Measurements from ENCODE around the gene NUDT1. TPM values are rescaled to one million over a fixed set of nuclear protein-coding genes. Genes with fewer than 3 reads are reported as not detected.

Gene NUDT1
- total RNA-seq, 2 experiments from 2014 or later: 88.4 to 117 TPM

DNA sequence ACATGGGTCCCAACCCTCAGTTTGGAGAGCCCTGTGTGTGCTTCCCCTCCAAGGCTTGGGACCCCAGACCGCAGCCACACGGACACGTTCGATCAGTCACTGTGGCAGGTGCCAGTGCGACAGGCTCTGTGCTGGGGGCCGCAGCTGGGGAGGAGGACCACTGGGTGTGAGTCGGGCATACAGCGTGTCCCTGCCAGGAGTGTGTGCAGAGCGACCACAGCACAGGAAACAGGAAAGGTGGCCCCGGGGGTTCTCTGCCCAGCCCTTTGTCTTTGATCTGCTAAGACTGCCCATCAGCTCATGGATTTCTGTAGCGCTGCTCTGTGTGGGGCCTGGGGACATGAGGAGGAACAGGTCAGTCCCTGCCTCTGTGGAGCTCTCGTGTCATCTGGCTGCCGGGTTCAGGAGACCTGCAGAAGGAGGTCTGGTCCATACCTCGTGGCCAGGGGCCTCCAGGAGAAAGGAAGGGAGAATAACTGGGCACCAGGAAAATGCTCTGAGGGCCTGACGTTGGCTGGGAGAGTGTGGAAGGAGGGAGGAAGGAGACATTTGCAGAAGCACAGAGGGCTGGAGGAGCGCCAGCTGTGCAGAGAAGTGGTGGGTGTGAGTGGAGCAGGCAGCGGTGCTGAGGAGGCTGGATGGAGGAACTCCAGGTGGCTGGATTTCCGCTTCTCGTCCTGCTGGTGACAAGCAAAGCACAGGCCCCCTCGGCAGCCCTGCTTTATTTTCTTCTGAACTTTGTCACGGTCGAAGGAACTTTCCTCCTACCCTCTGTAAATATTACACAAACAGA lies 4.1 kb downstream of the NUDT1 start:
- H3K4me2 ChIP-seq (ENCODE audit: low read length): no peak overlapping the region
- peaks cover 15% of the 10 kb centered on the region for H3K4me1 ChIP-seq (ENCODE audit: insufficient read depth, low read length, poor library complexity, severe bottlenecking)
- CTCF ChIA-PET (ENCODE audit: unreplicated experiment): no interaction called here
- H3K9me2 ChIP-seq (ENCODE audit: insufficient read depth, low read length): no peaks in the 10 kb centered on the region
- TF ChIP-seq CTCF (conservative IDR thresholded peaks at IDR 0.05; ENCODE audit: low read length): no peak
- TF ChIP-seq EZH2phosphoT487 (IDR thresholded peaks at IDR 0.05; ENCODE audit: borderline replicate concordance, low read depth, low read length): no peak
- no peak for DNase-seq (ENCODE audit: low spot score)
- H3K79me2 ChIP-seq (ENCODE audit: insufficient read depth, low read depth, low read length): peaks cover 9% of the 10 kb centered on the region
- no peak overlapping the region for H2AFZ ChIP-seq (ENCODE audit: low read length)
- no peaks in the 10 kb centered on the region for H3K9me3 ChIP-seq (ENCODE audit: low read length)
- H4K20me1 ChIP-seq (ENCODE audit: insufficient read depth, low read length): 0 out of 2 replicates have a peak, but pooled peaks cover 5% of the 10 kb centered on the region
- no peak overlapping the region for H3K4me3 ChIP-seq (ENCODE audit: low read depth, low read length, poor library complexity, severe bottlenecking)
- POLR2A ChIA-PET: no interaction called here
- H3K27ac ChIP-seq (ENCODE audit: low read depth, low read length, poor library complexity, severe bottlenecking): no peak overlapping the region
- peaks cover 9% of the 10 kb centered on the region; the same call in 1 of the 2 replicates for H3K36me3 ChIP-seq (ENCODE audit: insufficient read depth, low read length)
- intact Hi-C loops (cut with micrococcal nuclease; ENCODE audit: unreplicated experiment): no loop called here
- no TSS peak for BruUV-seq (replicated peaks)

GRCh38 chr7:2247141-2247995 lies 5.3 kb downstream of the NUDT1 start:
- BruUV-seq (replicated peaks): no TSS peak
- Histone ChIP-seq H3K9me3 (ENCODE audit: low read length) (no peaks in the 10 kb centered on the region), H3K9me2 (ENCODE audit: insufficient read depth, low read length) (no peaks in the 10 kb centered on the region), H3K79me2 (ENCODE audit: insufficient read depth, low read depth, low read length) (no peaks in the 10 kb centered on the region), H3K4me1 (ENCODE audit: insufficient read depth, low read length, poor library complexity, severe bottlenecking) (peaks cover 12% of the 10 kb centered on the region), H3K36me3 (ENCODE audit: insufficient read depth, low read length) (peaks cover 16% of the 10 kb centered on the region; the same call in 1 of the 2 replicates), H4K20me1 (ENCODE audit: insufficient read depth, low read length) (0 out of 2 replicates have a peak, but pooled peaks cover 5% of the 10 kb centered on the region), H2AFZ (ENCODE audit: low read length) (no peak overlapping the region), H3K27ac (ENCODE audit: low read depth, low read length, poor library complexity, severe bottlenecking) (no peak overlapping the region), H3K4me2 (ENCODE audit: low read length) (no peak overlapping the region), H3K4me3 (ENCODE audit: low read depth, low read length, poor library complexity, severe bottlenecking) (no peak overlapping the region)
- intact Hi-C loops (cut with micrococcal nuclease; ENCODE audit: unreplicated experiment): no loop called here
- no peak for TF ChIP-seq EZH2phosphoT487 (IDR thresholded peaks at IDR 0.05; ENCODE audit: borderline replicate concordance, low read depth, low read length)
- TF ChIP-seq CTCF (conservative IDR thresholded peaks at IDR 0.05; ENCODE audit: low read length): peak; percentile 82
- DNase-seq (ENCODE audit: low spot score): peak; percentile 51
- ChIA-PET CTCF (ENCODE audit: unreplicated experiment) (no interaction called here), POLR2A (no interaction called here)
